GM23248 (cell line): ENCODE data around the gene TPM4. TPM values are rescaled to one million over a fixed set of nuclear protein-coding genes. Genes with fewer than 3 reads are reported as not detected.

Experiments
- DNase-seq: peaks from one replicate; pipeline ENCODE4 v3.0.0-alpha.2; 2015
- H2AFZ ChIP-seq: fragments of 200-600 bp; sonication (generic); 2 replicates; pipeline ENCODE4 v1.6.1; 2016; ENCODE audit warnings: antibody characterized with exemption
- H3F3A ChIP-seq: fragments of 200-600 bp; sonication (generic); 2 replicates; pipeline ENCODE4 v1.6.1; 2016; ENCODE audit warnings: mild to moderate bottlenecking, antibody characterized with exemption, mixed run types; ENCODE audit not compliant: insufficient read depth
- H3K27ac ChIP-seq: fragments of 200-600 bp; sonication (generic); 2 replicates; pipeline ENCODE4 v1.5.1; 2016; ENCODE audit warnings: mild to moderate bottlenecking
- H3K27me3 ChIP-seq: fragments of 200-600 bp; sonication (generic); replicated peaks from 2 replicates; pipeline ENCODE4 v1.6.1; 2016; ENCODE audit warnings: mild to moderate bottlenecking; ENCODE audit not compliant: insufficient read depth
- H3K36me3 ChIP-seq: fragments of 200-600 bp; sonication (generic); 2 replicates; pipeline ENCODE4 v1.6.1; 2016; ENCODE audit warnings: low read depth, mild to moderate bottlenecking
- H3K4me1 ChIP-seq: fragments of 200-600 bp; sonication (generic); 2 replicates; pipeline ENCODE4 v1.6.1; 2016; ENCODE audit warnings: mild to moderate bottlenecking; ENCODE audit not compliant: insufficient read depth
- H3K4me2 ChIP-seq: fragments of 200-600 bp; sonication (generic); one replicate; pipeline ENCODE4 v1.6.1; 2016; ENCODE audit warnings: mild to moderate bottlenecking; ENCODE audit not compliant: unreplicated experiment
- H3K4me3 ChIP-seq: fragments of 200-600 bp; sonication (generic); 2 replicates; pipeline ENCODE4 v1.5.1; 2016; ENCODE audit warnings: mild to moderate bottlenecking
- H3K79me2 ChIP-seq: fragments of 200-600 bp; sonication (generic); 2 replicates; pipeline ENCODE4 v1.6.1; 2016; ENCODE audit warnings: mild to moderate bottlenecking; ENCODE audit not compliant: insufficient read depth
- H3K9ac ChIP-seq: fragments of 200-600 bp; sonication (generic); 2 replicates; pipeline ENCODE4 v1.6.1; 2016; ENCODE audit warnings: mild to moderate bottlenecking
- H3K9me2 ChIP-seq: fragments of 200-600 bp; sonication (generic); 2 replicates; pipeline ENCODE4 v1.6.1; 2016; ENCODE audit warnings: mixed run types, mild to moderate bottlenecking, moderate library complexity; ENCODE audit not compliant: insufficient read depth
- H3K9me3 ChIP-seq: fragments of 200-600 bp; sonication (generic); one replicate; pipeline ENCODE4 v1.6.1; 2017; ENCODE audit warnings: low read depth
- H4K20me1 ChIP-seq: fragments of 200-600 bp; sonication (generic); 2 replicates; pipeline ENCODE4 v1.6.0; 2016; ENCODE audit not compliant: insufficient read depth
- EZH2 ChIP-seq: fragments of 200-600 bp; sonication (generic); IDR thresholded peaks from 2 replicates; pipeline ENCODE4 v1.6.1; 2018; ENCODE audit warnings: antibody characterized with exemption, mild to moderate bottlenecking; ENCODE audit not compliant: insufficient read depth, poor library complexity, severe bottlenecking
- EZH2phosphoT487 ChIP-seq: fragments of 200-600 bp; sonication (generic); IDR thresholded peaks from 2 replicates; pipeline ENCODE4 v1.6.1; 2018; ENCODE audit warnings: antibody characterized with exemption, moderate library complexity, mild to moderate bottlenecking, low read depth; ENCODE audit not compliant: insufficient read depth
- WGBS, 2 experiments: methylation state at CpG; one replicate each; pipeline ENCODE4 v1.1.6; 2015 to 2017; ENCODE audit warnings: low lambda C conversion rate in 2 of 2, low coverage in 1 of 2; ENCODE audit errors: missing lambda C conversion rate in 2 of 2; 5-methylcytosine and 5-hydroxymethylcytosine counted together
- in situ Hi-C: fragments of 300-500 bp; cut with MboI; formaldehyde crosslinking; loops from 2 replicates; pipeline ENCODE4 v1.15.0; 2020
- polyA plus RNA-seq: library from polyadenylated mRNA; unstranded; fragments of >200 nt; fragmentation: Nextera tagmentation; extraction: Ambion mirVana; gene quantifications from 2 replicates; pipeline ENCODE4 v1.2.1, GENCODE V29; 2016
- total RNA-seq: library from RNA; depleted of rRNA; stranded (reverse); fragments of >200 nt; shearing (Covaris generic); gene quantifications from 2 replicates; pipeline ENCODE4 v1.2.3, GENCODE V29; 2014

Gene TPM4
- total and polyA plus RNA-seq, 2 experiments from 2014 or later = 1,408 to 1,469 TPM

- 65 to 72% methylated on average over 3 of the region's 3 CpGs for WGBS, 2 experiments
- H3K79me2 ChIP-seq = peaks cover 73% of the 10 kb centered on the region
Observed at GRCh38 chr19:16073988-16074387, 2.3 kb upstream of the TPM4 start.

GRCh38 chr19:16074488-16075365 lies 1.6 kb upstream of the TPM4 start:
- Histone ChIP-seq H3F3A (peaks cover 57% of the 10 kb centered on the region), H3K4me3 (no peak overlapping the region), H3K27ac (peak overlapping the region; percentile 99), H3K4me2 (no peak overlapping the region), H3K9ac (0 out of 2 replicates have a peak overlapping the region, but pooled peaks have one; percentile 100), H3K79me2 (peaks cover 73% of the 10 kb centered on the region), H3K9me2 (no peaks in the 10 kb centered on the region), H3K9me3 (no peaks in the 10 kb centered on the region), H3K36me3 (peaks cover 9% of the 10 kb centered on the region; the same call in 1 of the 2 replicates), H3K27me3 (no peaks in the 10 kb centered on the region), H3K4me1 (peaks cover 16% of the 10 kb centered on the region), H2AFZ (no peak overlapping the region), H4K20me1 (no peaks in the 10 kb centered on the region)
- DNase-seq = no peak
- TF ChIP-seq EZH2phosphoT487 (no peak), EZH2 (no peak)
- in situ Hi-C loops = no loop called here
- WGBS, 2 experiments = 96 to 97% methylated on average over 10 of the region's 10 CpGs

More at GRCh38 chr19:16073988-16074387, 2.3 kb upstream of the TPM4 start:
- no peak overlapping the region for H3K4me2 ChIP-seq
- H3K9me3 ChIP-seq = no peaks in the 10 kb centered on the region
- H3K9me2 ChIP-seq = no peaks in the 10 kb centered on the region
- in situ Hi-C loops = no loop called here
- H3K36me3 ChIP-seq = peaks cover 9% of the 10 kb centered on the region; the same call in 1 of the 2 replicates
- no peak overlapping the region for H2AFZ ChIP-seq
- TF ChIP-seq EZH2 = no peak
- TF ChIP-seq EZH2phosphoT487 = no peak
- H3K27me3 ChIP-seq = no peaks in the 10 kb centered on the region
- H3K4me1 ChIP-seq = peaks cover 17% of the 10 kb centered on the region
- peak overlapping the region; percentile 17 for H3K27ac ChIP-seq
- H4K20me1 ChIP-seq = no peaks in the 10 kb centered on the region
- no peak for DNase-seq
- H3K9ac ChIP-seq = no peak overlapping the region
- H3K4me3 ChIP-seq = no peak overlapping the region
- peaks cover 54% of the 10 kb centered on the region for H3F3A ChIP-seq

DNA sequence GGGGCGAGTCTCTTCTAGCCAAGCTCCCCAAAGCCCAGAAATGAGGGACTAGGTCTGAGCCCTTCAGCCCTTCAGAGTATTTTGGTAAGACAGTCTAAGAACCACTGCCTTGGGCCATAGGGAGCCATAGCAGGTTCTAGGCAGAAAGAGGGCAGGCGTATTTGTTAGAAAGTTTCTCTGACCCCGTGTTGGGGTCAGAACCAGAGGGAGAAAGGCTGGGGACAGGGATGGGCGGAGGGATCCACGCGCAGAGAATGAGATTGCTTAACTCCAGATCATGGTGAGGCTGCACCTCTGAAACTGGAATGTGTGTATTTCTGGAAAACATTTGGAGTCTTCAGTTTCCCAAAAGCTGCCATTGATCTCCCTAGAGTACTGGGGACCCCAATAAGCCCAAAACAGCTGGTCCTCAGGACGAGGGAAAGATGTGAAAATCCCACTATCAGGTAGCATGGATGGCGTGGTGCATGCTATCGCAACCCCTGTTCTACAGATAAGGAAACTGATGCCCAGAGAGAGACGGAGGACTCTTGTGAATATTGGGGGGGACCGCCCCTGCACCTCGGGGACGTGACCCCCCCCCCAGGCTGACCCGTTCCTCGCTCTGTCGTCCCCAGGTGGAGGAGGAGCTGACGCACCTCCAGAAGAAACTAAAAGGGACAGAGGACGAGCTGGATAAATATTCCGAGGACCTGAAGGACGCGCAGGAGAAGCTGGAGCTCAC lies 703 bp upstream of the TPM4 start:
- Histone ChIP-seq H3F3A (peaks cover 64% of the 10 kb centered on the region), H3K9ac (peak overlapping the region; percentile 100), H3K4me3 (peak overlapping the region; percentile 97), H4K20me1 (no peaks in the 10 kb centered on the region), H3K9me3 (no peaks in the 10 kb centered on the region), H3K9me2 (no peaks in the 10 kb centered on the region), H3K79me2 (peaks cover 74% of the 10 kb centered on the region), H3K36me3 (peaks cover 17% of the 10 kb centered on the region; the same call in 1 of the 2 replicates), H3K4me1 (peaks cover 16% of the 10 kb centered on the region), H2AFZ (peak overlapping the region; percentile 56), H3K4me2 (peak overlapping the region; percentile 87), H3K27ac (peak overlapping the region; percentile 99), H3K27me3 (no peaks in the 10 kb centered on the region)
- in situ Hi-C loops = no loop called here
- TF ChIP-seq EZH2 (no peak), EZH2phosphoT487 (no peak)
- DNase-seq = no peak
- WGBS, 2 experiments = 32 to 47% methylated on average over 14 to 21 of the region's 21 CpGs

DNA sequence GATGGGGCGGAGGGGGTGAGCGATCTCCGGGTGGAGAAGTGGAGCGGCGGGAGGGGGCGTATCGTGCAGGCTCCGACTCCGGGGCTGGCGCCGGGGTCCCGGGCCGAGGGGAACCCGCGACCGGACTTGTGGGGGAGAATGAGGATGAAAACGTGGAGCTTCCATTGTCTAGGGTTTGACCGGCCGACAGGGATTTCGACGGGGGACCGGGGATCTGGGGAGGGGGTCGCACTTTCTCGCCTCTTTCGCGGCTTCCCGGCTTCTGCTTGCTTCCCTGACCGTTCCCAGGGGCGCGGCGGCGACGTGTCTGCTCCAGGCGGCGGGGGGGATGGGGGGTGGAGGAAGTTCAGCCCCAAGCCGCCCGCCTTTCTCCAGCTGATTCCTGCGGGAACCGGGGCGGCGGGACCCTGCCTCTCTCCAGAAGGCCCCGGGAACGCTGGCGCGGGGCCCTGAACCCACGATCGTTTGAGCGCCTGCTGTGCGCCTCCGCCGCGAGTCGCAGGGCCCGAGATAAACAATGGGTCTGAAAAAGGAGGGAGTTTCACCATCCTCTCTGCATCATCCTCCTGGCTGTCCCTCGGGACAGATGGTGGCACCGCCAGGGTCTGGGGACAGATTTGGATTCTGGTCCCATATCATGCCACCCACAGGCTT lies 790 bp downstream of the TPM4 start:
- Histone ChIP-seq H3K9me2 (no peaks in the 10 kb centered on the region), H3K4me2 (peak overlapping the region; percentile 98), H3K9ac (peak overlapping the region; percentile 100), H3K27me3 (no peaks in the 10 kb centered on the region), H3K4me1 (peaks cover 26% of the 10 kb centered on the region), H3K36me3 (peaks cover 31% of the 10 kb centered on the region), H3F3A (peaks cover 74% of the 10 kb centered on the region), H4K20me1 (no peaks in the 10 kb centered on the region; the same call in 1 of the 2 replicates), H3K27ac (peak overlapping the region; percentile 99), H3K79me2 (peaks cover 77% of the 10 kb centered on the region), H3K9me3 (no peaks in the 10 kb centered on the region), H2AFZ (no peak overlapping the region), H3K4me3 (peak overlapping the region; percentile 97)
- WGBS, 2 experiments = 2 to 3% methylated on average over 37 to 56 of the region's 56 CpGs
- in situ Hi-C loops = no loop called here
- DNase-seq = peak; percentile 71
- TF ChIP-seq EZH2 = no peak
